HG03060 (cell line): ENCODE measurements around the gene SLAMF7.

Experiments used
- ATAC-seq: cut with Tn5 transposase; IDR thresholded peaks from one replicate; pipeline ENCODE4 v1.9.1; 2021; ENCODE audit warnings: low read depth, moderate number of reproducible peaks; ENCODE audit not compliant: unreplicated experiment

Gene SLAMF7

GRCh38 chr1:160744199-160744851 is 5.3 kb downstream of the SLAMF7 start:
- ATAC-seq: no peak

DNA sequence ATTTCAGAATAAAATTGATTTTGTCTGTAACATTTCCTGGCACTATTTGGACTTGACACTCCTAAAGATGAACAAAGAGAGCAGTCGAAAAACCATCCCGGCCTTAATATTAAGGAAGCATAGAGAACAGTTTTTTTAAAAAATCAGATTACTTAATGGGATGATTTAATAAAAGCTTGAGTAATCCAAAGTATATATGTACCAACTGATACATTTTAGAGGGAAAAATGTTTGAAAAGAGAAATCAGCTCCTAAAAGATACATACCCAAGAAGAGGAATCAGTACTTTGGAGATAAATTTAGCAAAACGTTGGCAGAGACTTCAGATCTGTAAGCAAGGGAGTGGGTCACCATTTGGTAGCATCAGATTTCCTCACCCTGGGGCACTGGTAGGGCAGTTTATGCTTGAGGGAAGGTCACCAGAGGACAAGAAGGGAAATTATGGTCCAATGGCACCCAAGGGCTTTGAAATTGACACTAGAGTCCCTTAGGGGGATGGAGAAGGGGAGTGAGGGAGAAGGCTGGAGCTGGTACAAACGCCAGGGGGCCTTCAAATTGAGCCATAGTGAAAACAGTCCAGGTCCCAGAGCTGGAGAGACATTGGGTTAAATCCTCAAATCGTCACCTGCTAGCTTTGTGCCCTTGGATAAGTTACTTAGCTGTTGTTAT is 5.9 kb downstream of the SLAMF7 start:
- no peak for ATAC-seq

DNA sequence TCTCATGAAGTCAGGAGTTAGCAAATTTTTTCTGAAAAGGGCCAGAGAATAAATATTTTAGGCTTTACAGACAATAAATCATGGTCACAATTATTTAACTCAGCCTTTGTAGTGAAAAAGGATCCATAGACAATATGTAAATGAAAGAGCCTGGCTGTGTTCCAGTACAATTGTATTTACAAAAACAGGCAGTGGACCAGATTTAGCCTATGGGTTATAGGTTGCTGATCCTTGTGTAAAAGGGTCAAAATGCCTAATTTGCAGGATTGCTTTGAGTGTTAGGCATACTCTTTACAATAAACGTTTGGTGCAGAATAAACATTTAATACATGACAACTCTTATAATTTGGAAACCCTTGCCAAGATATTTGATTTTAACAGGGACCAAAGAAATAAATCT is 6.5 kb downstream of the SLAMF7 start:
- ATAC-seq: no peak

GRCh38 chr1:160746836-160747500 is 7.9 kb downstream of the SLAMF7 start:
- ATAC-seq: no peak

- no peak for ATAC-seq
Observed at GRCh38 chr1:160747717-160748116, 8.7 kb downstream of the SLAMF7 start.

DNA sequence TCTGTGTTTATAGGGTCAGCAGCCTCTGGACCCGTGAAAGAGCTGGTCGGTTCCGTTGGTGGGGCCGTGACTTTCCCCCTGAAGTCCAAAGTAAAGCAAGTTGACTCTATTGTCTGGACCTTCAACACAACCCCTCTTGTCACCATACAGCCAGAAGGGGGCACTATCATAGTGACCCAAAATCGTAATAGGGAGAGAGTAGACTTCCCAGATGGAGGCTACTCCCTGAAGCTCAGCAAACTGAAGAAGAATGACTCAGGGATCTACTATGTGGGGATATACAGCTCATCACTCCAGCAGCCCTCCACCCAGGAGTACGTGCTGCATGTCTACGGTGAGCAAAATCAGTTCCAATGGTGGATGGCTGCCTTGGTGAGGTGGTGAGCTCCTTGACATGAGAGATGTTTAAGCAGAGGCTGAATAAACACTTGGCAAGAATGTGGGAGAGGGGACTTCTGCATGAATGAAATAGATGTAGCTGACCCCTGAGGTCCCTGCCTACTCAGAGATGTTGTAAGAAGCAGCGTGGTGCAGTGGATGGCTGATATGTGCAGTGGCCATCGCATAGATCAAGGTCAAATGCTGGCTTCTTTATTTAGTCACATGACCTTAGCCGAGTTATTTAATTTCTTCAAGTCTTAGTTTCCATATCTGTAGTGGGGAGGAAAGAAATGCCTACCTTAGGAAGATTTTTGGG is 9.3 kb downstream of the SLAMF7 start:
- ATAC-seq: no peak

GRCh38 chr1:160748878-160749269 is 9.8 kb downstream of the SLAMF7 start:
- no peak for ATAC-seq

DNA sequence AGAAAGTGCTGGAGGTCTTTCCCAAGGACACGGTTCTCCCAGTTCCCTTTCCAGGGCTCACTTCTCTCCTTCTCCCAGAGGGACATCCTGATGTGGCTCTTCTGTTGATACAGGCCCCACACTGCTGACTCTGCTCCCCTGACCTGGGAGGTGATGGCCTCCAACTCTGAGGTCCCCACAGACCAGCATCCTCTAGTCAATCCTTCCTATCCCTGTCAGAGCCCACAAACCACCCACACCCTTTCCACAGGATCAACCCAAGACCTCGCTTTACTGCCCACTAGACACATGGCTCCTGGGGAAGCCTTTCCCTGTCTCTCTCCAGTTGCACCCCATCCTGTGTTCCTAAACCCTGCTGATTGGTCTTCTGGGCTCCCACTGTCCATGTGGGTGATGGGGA is 11.6 kb downstream of the SLAMF7 start:
- no peak for ATAC-seq

DNA sequence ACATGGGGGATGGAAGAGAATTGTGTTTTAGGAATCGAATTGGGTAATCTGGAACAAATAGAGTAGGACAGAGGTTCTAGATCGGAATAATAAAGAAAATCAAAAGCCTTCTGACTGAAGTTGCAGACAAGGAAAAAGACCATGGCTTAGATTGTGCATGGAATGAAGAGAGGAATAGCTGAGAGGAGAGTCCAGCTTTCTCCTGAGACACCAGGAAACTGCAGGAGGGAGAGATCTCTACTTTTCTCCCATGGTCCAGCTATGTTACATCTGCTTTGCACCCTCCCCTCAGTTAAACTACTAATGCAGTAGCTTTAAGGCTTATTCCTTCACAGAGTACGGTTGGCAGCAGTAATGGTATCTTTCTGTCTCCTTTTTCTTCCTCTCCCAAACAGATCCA is 13.4 kb downstream of the SLAMF7 start:
- ATAC-seq: no peak

DNA sequence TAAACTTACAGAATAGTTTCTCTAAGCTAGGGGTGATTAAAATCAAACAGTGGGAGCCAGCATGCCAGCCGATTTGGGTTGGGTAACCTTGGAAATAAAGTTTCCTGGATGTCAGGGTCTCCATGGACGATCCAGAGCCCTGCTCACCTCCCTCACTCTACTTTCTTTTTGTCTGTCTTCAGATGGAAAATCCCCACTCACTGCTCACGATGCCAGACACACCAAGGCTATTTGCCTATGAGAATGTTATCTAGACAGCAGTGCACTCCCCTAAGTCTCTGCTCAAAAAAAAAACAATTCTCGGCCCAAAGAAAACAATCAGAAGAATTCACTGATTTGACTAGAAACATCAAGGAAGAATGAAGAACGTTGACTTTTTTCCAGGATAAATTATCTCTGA is 13.9 kb downstream of the SLAMF7 start:
- no peak for ATAC-seq

GRCh38 chr1:160753594-160753993 is 14.5 kb downstream of the SLAMF7 start:
- ATAC-seq: no peak

DNA sequence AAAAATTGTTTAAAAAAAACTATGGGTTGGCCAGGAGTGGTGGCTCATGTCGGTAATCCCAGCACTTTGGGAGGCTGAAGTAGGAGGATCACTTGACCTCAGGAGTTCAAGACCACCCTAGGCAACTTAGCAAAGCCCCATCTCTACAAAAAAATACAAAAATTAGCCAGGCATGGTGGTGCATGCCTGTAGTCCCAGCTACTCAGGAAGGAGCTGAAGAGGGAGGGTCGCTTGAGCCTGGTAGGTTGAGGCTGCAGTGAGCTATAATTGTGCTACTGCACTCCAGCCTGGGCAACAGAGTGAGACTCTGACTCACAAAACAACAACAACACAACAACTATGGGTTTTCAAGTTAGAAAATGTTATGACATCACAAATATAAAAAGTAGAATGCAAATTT is 16.4 kb downstream of the SLAMF7 start:
- ATAC-seq: no peak

GRCh38 chr1:160755911-160756848 is 17.1 kb downstream of the SLAMF7 start:
- no peak for ATAC-seq

DNA sequence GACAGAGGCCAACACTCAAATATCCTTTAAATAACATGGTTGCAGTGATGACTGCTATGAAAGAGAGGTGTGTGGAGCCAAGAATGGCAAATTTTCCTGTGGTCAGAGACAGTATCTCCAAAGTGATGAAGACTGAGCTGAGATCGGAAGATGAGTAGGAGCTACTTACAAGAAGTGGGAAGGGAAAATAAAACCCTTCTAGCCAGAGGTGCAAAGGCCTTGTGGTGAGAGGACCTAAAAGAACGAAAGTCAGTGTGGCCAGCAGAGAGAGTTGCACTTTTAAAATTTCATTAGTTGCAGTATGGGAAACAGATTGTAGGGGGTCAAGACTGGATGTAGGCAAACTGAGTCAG is 17.8 kb downstream of the SLAMF7 start:
- ATAC-seq: no peak

DNA sequence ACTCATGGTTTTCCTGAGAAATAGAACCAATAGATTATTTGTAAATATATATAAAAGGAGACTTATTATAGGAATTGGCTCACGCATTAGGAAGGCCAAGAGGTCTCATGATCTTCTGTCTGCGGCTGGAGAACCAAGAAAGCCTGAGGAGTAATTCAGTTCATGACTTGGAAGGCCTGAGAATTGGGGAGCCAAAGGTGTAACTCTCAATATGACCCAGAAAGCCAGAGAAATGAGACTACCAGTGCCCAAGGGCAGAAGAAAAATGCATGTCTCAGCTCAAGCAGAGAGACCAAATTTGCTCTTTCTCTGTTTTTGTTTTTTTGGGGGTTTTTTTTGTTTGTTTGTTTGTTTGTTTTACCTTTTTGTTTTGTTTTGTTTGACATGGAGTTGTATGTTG is 19.5 kb downstream of the SLAMF7 start:
- no peak for ATAC-seq

DNA sequence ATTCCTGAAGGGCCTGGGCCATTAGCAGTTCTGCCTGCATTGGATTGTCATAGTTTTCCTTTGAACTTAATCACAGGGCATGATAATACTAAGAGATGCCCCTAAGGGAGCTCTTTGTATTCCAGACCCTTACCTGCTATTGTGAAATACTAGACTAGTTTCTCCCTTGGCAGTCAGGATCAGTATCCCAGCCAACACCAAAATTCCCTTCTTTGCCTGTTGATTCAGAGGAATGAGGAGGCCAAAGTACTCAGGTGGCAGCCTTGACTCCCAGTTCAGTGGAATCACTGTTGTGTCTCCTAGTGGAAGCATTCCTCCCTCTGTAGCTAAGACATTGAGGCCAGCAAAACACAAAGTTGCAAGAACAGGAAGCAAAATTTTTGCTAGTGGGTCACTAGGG is 20.7 kb downstream of the SLAMF7 start:
- no peak for ATAC-seq

GRCh38 chr1:160761046-160761445 is 22.0 kb downstream of the SLAMF7 start:
- no peak for ATAC-seq

- ATAC-seq: no peak
Observed at GRCh38 chr1:160761886-160762285, 22.8 kb downstream of the SLAMF7 start.

GRCh38 chr1:160763993-160764392 is 24.9 kb downstream of the SLAMF7 start:
- no peak for ATAC-seq
